ENCODE results near the gene LGR5.
"Not testable (repeated sequence)": the region's sequence is repeated elsewhere in the genome, so short reads cannot be mapped to it uniquely, and the experiment has no call there.

LGR5 gene

DNA sequence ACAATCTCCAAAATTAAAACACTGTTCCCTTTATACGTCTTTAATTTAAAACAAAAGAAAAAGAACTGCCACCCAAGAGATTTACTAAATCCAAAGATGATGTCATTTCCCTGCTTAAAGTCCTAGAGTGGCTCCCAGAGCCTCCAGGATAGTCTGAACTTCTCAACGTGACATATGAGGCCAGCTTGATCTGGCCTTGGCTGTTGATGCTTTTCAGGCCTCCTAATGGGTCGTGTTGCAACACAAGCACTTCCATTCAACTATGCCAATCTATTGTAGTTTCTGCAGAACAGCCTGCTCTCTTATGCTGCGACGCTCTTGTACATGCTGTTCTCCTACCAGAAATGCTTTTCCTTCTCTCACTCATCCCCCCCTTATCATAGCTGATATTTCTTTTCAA lies 35.7 kb downstream of the LGR5 start:
- DNase-seq = no peak

DNA sequence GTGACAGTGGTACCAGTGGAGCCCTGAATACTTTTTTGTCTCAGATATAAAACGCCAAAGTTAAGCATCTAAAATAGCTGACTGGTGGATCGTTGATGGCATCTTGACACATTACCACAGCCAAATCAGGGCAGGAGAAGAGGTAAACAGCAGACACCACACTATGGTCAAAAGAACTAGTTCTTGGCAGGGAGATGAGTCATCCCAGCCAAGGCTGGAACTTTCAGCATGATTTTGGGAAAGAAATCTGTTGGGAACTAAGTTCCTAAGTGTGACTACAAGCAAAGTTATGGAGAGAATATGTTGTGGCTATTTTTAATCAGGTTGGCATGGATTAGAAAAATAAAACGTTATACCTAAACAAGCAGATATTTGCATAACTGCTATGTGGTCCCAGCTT lies 36.9 kb downstream of the LGR5 start:
- no peak for DNase-seq

GRCh38 chr12:71477609-71478008 lies 38.0 kb downstream of the LGR5 start:
- DNase-seq = no peak

DNA sequence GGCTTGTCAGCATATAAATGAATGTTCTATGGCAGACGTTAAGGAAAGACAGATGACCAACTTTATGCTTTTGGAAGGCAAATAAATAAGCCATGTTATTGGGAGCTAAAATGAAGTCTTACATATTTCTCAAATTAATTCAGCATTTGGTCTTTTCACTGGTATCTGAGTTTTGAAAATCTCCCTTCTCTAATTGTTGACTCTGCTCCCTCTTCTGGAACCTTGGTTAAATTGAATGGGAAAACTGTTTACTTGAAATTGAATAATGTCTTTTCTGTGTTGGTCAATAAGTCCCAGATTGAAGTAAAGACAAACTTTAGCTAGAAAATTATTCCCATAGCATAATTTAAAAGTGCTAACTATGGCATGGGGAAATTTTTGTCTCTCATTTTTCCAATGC lies 38.7 kb downstream of the LGR5 start:
- no peak for DNase-seq

DNA sequence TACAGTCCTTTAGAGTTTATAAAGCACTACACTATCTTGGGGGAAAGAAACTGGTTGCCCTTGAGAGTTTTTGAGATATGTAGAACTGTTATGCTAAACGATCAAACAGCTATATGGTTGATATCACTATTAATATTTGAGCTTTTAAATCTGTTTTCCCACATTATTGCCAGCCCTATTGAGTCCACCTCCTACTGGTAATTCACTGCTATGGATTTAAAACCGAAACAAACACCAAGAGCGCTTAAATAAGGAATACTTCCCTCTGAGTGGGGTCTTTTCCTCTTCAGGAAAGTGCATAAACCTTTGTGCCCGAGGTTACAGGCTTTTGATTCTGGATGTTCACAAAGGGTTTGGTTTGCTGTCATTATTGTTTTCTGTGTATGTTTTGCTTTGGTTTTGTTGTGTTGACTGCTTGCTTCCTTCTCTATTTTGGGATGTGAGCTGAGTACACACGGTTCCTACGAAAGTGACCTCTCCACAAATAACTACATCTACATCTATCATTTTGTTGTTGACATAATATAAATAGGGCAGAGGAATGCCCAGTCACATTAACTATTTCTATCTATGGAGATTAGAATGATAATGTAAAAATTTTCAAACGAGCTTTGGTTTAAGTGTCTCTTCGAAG lies 44.8 kb downstream of the LGR5 start:
- DNase-seq = no peak

DNA sequence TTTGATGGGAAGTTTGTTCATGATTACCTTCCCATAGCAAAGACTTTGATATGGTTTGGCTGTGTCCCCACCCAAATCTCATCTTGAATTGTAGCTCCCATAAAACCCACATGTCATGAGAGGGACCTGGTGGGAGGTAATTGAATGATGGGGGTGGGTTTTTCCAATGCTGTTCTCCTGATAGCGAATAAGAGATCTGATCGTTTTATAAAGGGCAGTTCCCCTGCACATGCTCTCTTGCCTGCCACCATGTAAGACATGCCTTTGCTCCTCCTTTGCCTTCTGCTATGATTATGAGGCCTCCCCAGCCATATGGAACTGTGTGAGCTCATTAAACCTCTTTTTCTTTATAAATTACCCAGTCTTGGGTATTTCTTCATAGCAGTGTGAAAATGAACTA lies 51.2 kb downstream of the LGR5 start:
- not testable (repeated sequence) for DNase-seq

DNA sequence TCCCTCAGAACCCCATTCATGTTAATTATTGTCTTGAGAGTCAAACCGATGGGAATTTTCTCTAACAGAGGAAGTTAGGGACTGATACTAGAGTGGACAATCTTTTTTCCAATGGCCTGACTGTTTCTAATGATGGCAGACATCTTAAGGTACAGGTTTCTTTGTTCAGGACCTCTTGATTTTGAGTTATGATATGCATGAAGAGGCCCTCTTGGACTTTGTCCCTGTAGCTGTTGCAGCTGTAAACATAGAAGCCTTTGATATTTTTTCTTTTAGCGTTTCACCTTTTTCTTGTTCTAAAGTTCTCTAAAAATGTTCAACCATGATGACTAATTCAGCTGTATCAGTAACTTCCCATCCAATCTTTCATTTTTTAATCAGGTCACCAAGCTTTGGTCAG lies 53.0 kb downstream of the LGR5 start:
- no peak for DNase-seq

DNA sequence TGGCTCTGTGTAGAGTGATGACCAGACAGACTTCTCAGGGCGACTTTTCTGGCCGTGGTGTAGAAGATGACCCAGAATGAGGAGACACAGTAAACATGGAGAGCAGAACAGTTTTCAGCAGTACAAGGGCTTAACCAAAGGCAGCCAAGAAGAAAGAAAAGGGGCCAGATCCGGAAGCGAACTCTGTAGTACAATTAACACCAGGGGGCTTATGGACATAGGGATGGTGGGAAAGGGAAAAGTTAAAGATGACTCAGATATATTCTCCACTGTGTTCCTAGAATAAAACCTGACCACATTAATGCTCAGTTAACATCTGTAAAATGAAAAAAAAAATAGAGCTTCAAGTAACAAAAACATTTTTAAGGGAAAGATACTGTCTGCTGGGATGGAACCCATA lies 60.2 kb downstream of the LGR5 start:
- DNase-seq = no peak

- DNase-seq = no peak
These were observed 64.2 kb downstream of the LGR5 start for GRCh38 chr12:71503579-71504391.

DNA sequence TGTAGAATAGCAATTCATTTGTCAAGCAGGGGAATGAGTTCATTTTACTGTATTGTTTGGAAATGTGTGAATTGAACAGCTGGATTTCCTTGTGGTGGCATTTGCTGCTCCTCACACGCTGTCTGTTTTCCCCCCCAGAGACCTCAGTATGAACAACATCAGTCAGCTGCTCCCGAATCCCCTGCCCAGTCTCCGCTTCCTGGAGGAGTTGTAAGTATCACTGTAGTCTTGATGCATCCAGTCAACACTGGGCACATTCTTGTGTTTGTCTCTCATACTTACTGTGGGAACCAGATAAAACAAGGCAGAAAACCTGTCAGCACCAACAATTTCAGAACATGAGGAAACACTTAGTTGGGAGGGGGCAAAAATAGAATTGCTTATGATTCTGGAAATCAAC lies 64.9 kb downstream of the LGR5 start:
- no peak for DNase-seq

- no peak for DNase-seq
These were observed 70.1 kb downstream of the LGR5 start for GRCh38 chr12:71509705-71510104.

- DNase-seq = no peak
These were observed 77.7 kb downstream of the LGR5 start for GRCh38 chr12:71517145-71517846.

DNA sequence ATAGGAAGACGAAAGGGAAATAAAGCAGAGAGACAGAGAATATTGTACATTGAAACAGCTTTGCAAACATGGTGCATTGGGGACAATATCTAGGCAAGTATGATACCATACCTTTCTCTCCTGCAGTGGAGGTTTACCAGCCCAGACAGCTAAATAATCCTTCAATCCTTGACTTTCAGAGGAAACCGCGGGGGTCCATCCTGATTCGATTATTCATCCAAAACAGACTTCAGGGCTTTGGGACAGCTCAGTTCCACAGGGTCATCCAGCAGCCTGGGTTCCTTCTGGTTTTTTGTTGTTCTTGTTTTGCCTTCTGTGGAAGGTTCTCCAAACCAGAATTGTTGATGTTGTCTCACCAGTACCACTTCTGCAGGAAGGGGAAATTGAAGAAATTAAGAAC lies 81.5 kb downstream of the LGR5 start:
- no peak for DNase-seq

GRCh38 chr12:71524626-71525025 lies 85.0 kb downstream of the LGR5 start:
- DNase-seq = no peak

DNA sequence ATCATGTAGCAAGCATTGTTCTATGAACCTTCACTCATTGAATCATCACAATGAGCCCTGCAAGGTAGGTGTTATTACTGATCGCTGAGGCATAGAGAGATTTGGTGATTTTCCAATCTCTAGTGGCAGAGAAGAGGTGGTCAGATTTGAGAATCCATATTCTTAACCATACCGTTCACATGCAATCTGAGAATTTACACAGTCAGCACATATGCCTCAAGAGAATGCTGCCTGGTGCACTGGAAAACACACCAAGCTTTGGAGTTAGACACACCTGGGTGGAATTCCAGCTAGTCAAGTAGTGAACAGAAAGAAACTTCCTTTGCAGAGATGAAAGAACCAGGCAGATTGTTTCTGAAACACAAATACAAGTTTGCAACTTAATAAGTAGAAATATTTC lies 94.1 kb downstream of the LGR5 start:
- no peak for DNase-seq

DNA sequence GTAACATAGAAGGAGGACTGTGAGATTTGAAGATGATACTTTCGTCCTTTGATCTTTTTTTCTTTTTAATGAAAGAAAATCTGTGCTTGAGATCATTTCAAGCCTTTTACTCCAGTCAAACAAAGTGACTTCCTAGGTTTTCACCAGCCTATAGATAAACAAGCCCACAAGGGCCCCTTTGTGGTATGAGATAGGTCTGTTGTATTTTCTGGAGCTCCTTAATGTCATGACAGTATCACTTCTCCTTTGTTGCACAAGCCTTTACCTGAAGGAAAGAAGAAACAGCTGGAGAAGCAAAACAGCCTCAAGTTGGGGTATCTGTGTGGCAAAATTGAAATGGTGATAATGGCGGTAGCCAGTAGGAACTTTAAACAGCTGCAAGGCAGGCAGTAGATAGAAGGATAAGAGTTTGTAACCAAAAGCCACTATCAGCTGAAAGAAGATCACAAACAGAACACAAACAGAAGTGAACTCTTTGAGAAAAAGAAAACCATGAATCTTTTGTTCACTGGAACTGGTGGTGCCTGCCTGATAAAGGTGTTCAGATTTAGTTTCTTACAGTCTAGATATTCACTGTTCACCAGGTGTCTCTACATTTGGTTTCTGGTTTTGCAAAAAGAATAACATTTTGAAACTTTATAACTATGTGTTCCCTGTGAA lies 96.8 kb downstream of the LGR5 start:
- no peak for DNase-seq

DNA sequence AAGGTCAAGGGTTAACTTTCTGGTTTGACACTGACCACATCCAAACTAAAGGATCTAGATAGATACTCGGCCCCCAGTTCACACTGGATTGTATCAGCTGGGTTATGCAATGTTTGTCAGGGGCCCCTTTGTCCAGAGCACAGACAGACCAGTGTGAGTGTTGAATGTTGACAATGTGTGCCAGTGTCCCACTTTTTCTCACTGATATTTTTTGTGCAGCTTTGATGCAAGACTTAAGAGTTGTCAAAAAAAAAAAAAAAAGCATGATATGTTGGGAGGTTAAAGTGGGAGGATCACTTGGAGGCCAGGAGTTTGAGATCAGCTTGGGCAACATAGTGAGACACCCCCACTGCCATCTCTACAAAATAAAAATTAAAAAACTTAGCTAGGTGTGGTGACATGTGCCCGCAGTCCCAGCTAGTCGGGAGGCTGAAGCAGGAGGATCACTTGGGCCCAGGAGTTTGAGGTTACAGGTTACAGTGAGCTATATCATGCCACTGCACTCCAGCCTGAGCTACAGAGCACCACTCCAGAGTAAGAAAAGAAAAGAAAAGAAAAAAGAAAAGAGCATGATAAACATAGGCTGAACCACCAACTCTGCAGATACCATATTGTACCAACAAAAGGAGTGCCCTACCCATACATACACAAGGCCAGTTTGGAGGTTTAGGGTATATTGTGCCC lies 97.5 kb downstream of the LGR5 start:
- no peak for DNase-seq

DNA sequence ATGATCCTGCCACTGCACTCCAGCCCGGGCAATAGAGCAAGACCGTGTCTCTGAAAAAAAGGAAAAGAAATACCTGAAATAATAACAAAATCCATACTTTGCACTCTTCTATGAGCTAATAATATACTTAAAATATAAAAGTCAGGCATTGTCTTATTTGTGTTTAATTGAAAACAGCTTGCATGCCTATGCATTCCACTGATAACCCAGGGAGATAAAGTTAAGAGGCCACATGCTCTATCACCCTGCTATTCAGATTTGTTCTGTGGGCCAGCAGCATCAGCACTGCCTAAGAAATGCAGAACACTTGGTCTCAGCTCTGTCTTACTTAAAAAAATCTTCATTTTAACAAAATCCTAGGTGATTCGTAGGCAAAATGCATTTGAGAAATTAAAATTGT lies 99.2 kb downstream of the LGR5 start:
- no peak for DNase-seq

GRCh38 chr12:71541583-71541982 lies 102.0 kb downstream of the LGR5 start:
- DNase-seq = no peak

GRCh38 chr12:71546322-71546861 lies 106.8 kb downstream of the LGR5 start:
- peak in 3 of 4 experiments; percentile 3 to 10 (median 4) for DNase-seq

GRCh38 chr12:71548893-71549292 lies 109.3 kb downstream of the LGR5 start:
- no peak for DNase-seq

- peak; percentile 5 to 44 (median 26) for DNase-seq
These were observed 111.9 kb downstream of the LGR5 start for GRCh38 chr12:71551529-71551928.
